Neural progenitor cell (in vitro differentiated cells): ENCODE measurements around the gene NNMT. TPM values are rescaled to one million over a fixed set of nuclear protein-coding genes. Genes with fewer than 3 reads are reported as not detected.

ENCODE experiments used
- DNase-seq: peaks from one replicate; pipeline ENCODE4 v3.0.0-alpha.2; 2016; ENCODE audit warnings: low spot score
- H2AFZ ChIP-seq: fragments of 200-600 bp; sonication (generic); replicated peaks from 2 replicates; pipeline ENCODE4 v1.6.1; 2016; ENCODE audit warnings: antibody characterized with exemption
- H3F3A ChIP-seq: fragments of 200-600 bp; sonication (generic); 2 replicates; pipeline ENCODE4 v1.6.1; 2016; ENCODE audit warnings: antibody characterized with exemption, low read depth
- H3K27ac ChIP-seq: fragments of 200-600 bp; sonication (generic); 2 replicates; pipeline ENCODE4 v1.5.1; 2016; ENCODE audit warnings: mild to moderate bottlenecking
- H3K27me3 ChIP-seq: fragments of 200-600 bp; sonication (generic); 2 replicates; pipeline ENCODE4 v1.6.1; 2016; ENCODE audit warnings: mild to moderate bottlenecking, moderate library complexity
- H3K36me3 ChIP-seq: fragments of 200-600 bp; sonication (generic); 2 replicates; pipeline ENCODE4 v1.5.1; 2016
- H3K4me1 ChIP-seq: fragments of 200-600 bp; sonication (generic); 2 replicates; pipeline ENCODE4 v1.6.1; 2016; ENCODE audit warnings: mixed run types
- H3K4me2 ChIP-seq: fragments of 200-600 bp; sonication (generic); 2 replicates; pipeline ENCODE4 v1.6.1; 2016
- H3K4me3 ChIP-seq: fragments of 200-600 bp; sonication (generic); 2 replicates; pipeline ENCODE4 v1.5.1; 2016
- H3K79me2 ChIP-seq: fragments of 200-600 bp; sonication (generic); 2 replicates; pipeline ENCODE4 v1.6.1; 2016; ENCODE audit warnings: low read depth
- H3K9ac ChIP-seq: fragments of 200-600 bp; sonication (generic); 2 replicates; pipeline ENCODE4 v1.6.1; 2016
- H3K9me3 ChIP-seq: fragments of 200-600 bp; sonication (generic); 2 replicates; pipeline ENCODE4 v1.5.1; 2016; ENCODE audit warnings: low read depth
- H4K20me1 ChIP-seq: fragments of 200-600 bp; sonication (generic); 2 replicates; pipeline ENCODE4 v1.6.1; 2016; ENCODE audit warnings: low read depth
- H3K27ac Mint-ChIP-seq: 3 replicates; pipeline ENCODE4 v1.8.0; 2021; ENCODE audit warnings: mixed read lengths
- H3K27me3 Mint-ChIP-seq: 2 replicates; pipeline ENCODE4 v1.8.0; 2022; ENCODE audit warnings: low read depth, mild to moderate bottlenecking, inconsistent platforms, moderate library complexity, mixed read lengths; ENCODE audit not compliant: insufficient read depth
- H3K36me3 Mint-ChIP-seq: 3 replicates; pipeline ENCODE4 v1.8.0; 2021; ENCODE audit warnings: mixed read lengths
- H3K4me1 Mint-ChIP-seq: 3 replicates; pipeline ENCODE4 v1.8.0; 2021; ENCODE audit warnings: mixed read lengths
- H3K4me3 Mint-ChIP-seq: 3 replicates; pipeline ENCODE4 v1.8.0; 2021; ENCODE audit warnings: mild to moderate bottlenecking, moderate library complexity, mixed read lengths
- H3K9me3 Mint-ChIP-seq: 3 replicates; pipeline ENCODE4 v1.8.0; 2020; ENCODE audit warnings: mixed read lengths
- CTCF ChIP-seq: fragments of 200-600 bp; sonication (generic); IDR thresholded peaks from 2 replicates; pipeline ENCODE4 v1.5.1; 2017; ENCODE audit warnings: antibody characterized with exemption, mild to moderate bottlenecking
- EZH2 ChIP-seq: fragments of 200-600 bp; sonication (generic); IDR thresholded peaks from 2 replicates; pipeline ENCODE4 v1.6.1; 2017; ENCODE audit warnings: antibody characterized with exemption, mild to moderate bottlenecking, moderate library complexity
- EZH2phosphoT487 ChIP-seq: fragments of 200-600 bp; sonication (generic); IDR thresholded peaks from 2 replicates; pipeline ENCODE4 v1.6.1; 2017; ENCODE audit warnings: antibody characterized with exemption
- total RNA-seq: library from RNA; depleted of rRNA; stranded (reverse); fragments of >200 nt; gene quantifications from 2 replicates; pipeline ENCODE4 v1.2.3, GENCODE V29; 2015; ENCODE audit warnings: low replicate concordance

NNMT gene
- total RNA-seq, 1 donor from 2014 or later: not detected

- H3K9me3 ChIP-seq: no peaks in the 10 kb centered on the region
- H3F3A ChIP-seq: no peaks in the 10 kb centered on the region
- DNase-seq: no peak
- no peaks in the 10 kb centered on the region for H4K20me1 ChIP-seq
- no peak overlapping the region for H3K27ac Mint-ChIP-seq
- H3K27me3 ChIP-seq: no peaks in the 10 kb centered on the region
- H3K79me2 ChIP-seq: no peaks in the 10 kb centered on the region
- no peak overlapping the region for H2AFZ ChIP-seq
- H3K4me2 ChIP-seq: no peak overlapping the region
- no peak overlapping the region for H3K4me3 ChIP-seq
- no peaks in the 10 kb centered on the region for H3K36me3 ChIP-seq
- H3K27me3 Mint-ChIP-seq: peaks cover 3% of the 10 kb centered on the region
- no peak for TF ChIP-seq CTCF
- no peak for TF ChIP-seq EZH2
- no peak for TF ChIP-seq EZH2phosphoT487
- H3K4me1 Mint-ChIP-seq: no peaks in the 10 kb centered on the region
- H3K9me3 Mint-ChIP-seq: no peaks in the 10 kb centered on the region
- no peaks in the 10 kb centered on the region for H3K36me3 Mint-ChIP-seq
- H3K27ac ChIP-seq: no peak overlapping the region
- H3K4me1 ChIP-seq: no peaks in the 10 kb centered on the region
- no peak overlapping the region for H3K4me3 Mint-ChIP-seq
- H3K9ac ChIP-seq: no peak overlapping the region
These were observed 57.2 kb downstream of the NNMT start for GRCh38 chr11:114353443-114353842.

- H3K27ac Mint-ChIP-seq: no peak overlapping the region
- no peak overlapping the region for H3K4me3 ChIP-seq
These were observed 57.9 kb downstream of the NNMT start for GRCh38 chr11:114354076-114354475.

GRCh38 chr11:114358716-114359115 lies 62.5 kb downstream of the NNMT start:
- H3K4me1 ChIP-seq: no peaks in the 10 kb centered on the region
- Mint-ChIP-seq H3K4me1 (no peaks in the 10 kb centered on the region), H3K9me3 (no peaks in the 10 kb centered on the region), H3K36me3 (no peaks in the 10 kb centered on the region), H3K4me3 (no peak overlapping the region), H3K27ac (no peak overlapping the region), H3K27me3 (no peaks in the 10 kb centered on the region)
- no peak overlapping the region for H3K27ac ChIP-seq
- no peak overlapping the region for H3K4me2 ChIP-seq
- no peak for DNase-seq
- H3K4me3 ChIP-seq: no peak overlapping the region
- H3K79me2 ChIP-seq: no peaks in the 10 kb centered on the region
- no peaks in the 10 kb centered on the region for H3K27me3 ChIP-seq
- H4K20me1 ChIP-seq: no peaks in the 10 kb centered on the region
- TF ChIP-seq CTCF (no peak), EZH2phosphoT487 (no peak), EZH2 (no peak)
- no peak overlapping the region for H2AFZ ChIP-seq
- H3K36me3 ChIP-seq: no peaks in the 10 kb centered on the region
- no peak overlapping the region for H3K9ac ChIP-seq
- H3K9me3 ChIP-seq: no peaks in the 10 kb centered on the region
- H3F3A ChIP-seq: no peaks in the 10 kb centered on the region

More at GRCh38 chr11:114354076-114354475, 57.9 kb downstream of the NNMT start:
- no peaks in the 10 kb centered on the region for H3K4me1 ChIP-seq
- no peaks in the 10 kb centered on the region for H3K9me3 ChIP-seq
- no peaks in the 10 kb centered on the region for H3K27me3 ChIP-seq
- Mint-ChIP-seq H3K27me3 (peaks cover 3% of the 10 kb centered on the region), H3K36me3 (no peaks in the 10 kb centered on the region), H3K9me3 (no peaks in the 10 kb centered on the region), H3K4me3 (no peak overlapping the region), H3K4me1 (no peaks in the 10 kb centered on the region)
- no peaks in the 10 kb centered on the region for H3K79me2 ChIP-seq
- no peak overlapping the region for H3K9ac ChIP-seq
- no peaks in the 10 kb centered on the region for H3K36me3 ChIP-seq
- H3F3A ChIP-seq: no peaks in the 10 kb centered on the region
- H3K27ac ChIP-seq: no peak overlapping the region
- no peaks in the 10 kb centered on the region for H4K20me1 ChIP-seq
- TF ChIP-seq CTCF (no peak), EZH2phosphoT487 (no peak), EZH2 (no peak)
- H3K4me2 ChIP-seq: no peak overlapping the region
- no peak for DNase-seq
- H2AFZ ChIP-seq: no peak overlapping the region
